WTC11 (cell line): ENCODE measurements around the gene CTNND2. TPM values are rescaled to one million over a fixed set of nuclear protein-coding genes. Genes with fewer than 3 reads are reported as not detected.

Experiments used
- ATAC-seq: fragments of 200-7000 bp; cut with Tn5 transposase; 2 replicates; pipeline ENCODE4 v1.10.0; 2021; ENCODE audit warnings: mild to moderate bottlenecking, moderate library complexity
- CTCF ChIA-PET: fragments of 300-600 bp; sonication (Branson Sonifier 250); formaldehyde crosslinking; loops from one replicate; lab custom pipeline; 2021; ENCODE audit warnings: antibody characterized with exemption; lab: Charles Lee
- POLR2A ChIA-PET: fragments of 350-600 bp; sonication (Branson Sonifier 250); formaldehyde crosslinking; loops from one replicate; lab custom pipeline; 2021; ENCODE audit warnings: antibody characterized with exemption; lab: Charles Lee
- DNase-seq: peaks from one replicate; pipeline ENCODE4 v3.0.0; 2021; ENCODE audit warnings: low spot score
- H3K27ac Mint-ChIP-seq: 2 replicates; pipeline ENCODE4 v1.8.0; 2021; ENCODE audit warnings: mixed read lengths
- H3K27me3 Mint-ChIP-seq: 2 replicates; pipeline ENCODE4 v1.8.0; 2021; ENCODE audit warnings: low read depth, mild to moderate bottlenecking, moderate library complexity, mixed read lengths
- H3K36me3 Mint-ChIP-seq: 2 replicates; pipeline ENCODE4 v1.8.0; 2021; ENCODE audit warnings: mixed read lengths
- H3K4me1 Mint-ChIP-seq: 2 replicates; pipeline ENCODE4 v1.8.0; 2022; ENCODE audit warnings: mixed read lengths
- H3K4me3 Mint-ChIP-seq: 2 replicates; pipeline ENCODE4 v1.8.0; 2021; ENCODE audit warnings: mild to moderate bottlenecking, moderate library complexity, mixed read lengths
- H3K9me3 Mint-ChIP-seq: 2 replicates; pipeline ENCODE4 v1.8.0; 2021; ENCODE audit warnings: mixed read lengths
- CREB1 ChIP-seq: sonication (generic); formaldehyde crosslinking; IDR thresholded peaks from 2 replicates; pipeline ENCODE4 v1.8.0; 2023; ENCODE audit warnings: mild to moderate bottlenecking, missing genetic modification reagents
- CREM ChIP-seq: sonication (generic); formaldehyde crosslinking; IDR thresholded peaks from 2 replicates; pipeline ENCODE4 v1.8.1; 2022; ENCODE audit warnings: mild to moderate bottlenecking, missing genetic modification reagents, moderate library complexity
- FOXK1 ChIP-seq: sonication (generic); formaldehyde crosslinking; IDR thresholded peaks from 2 replicates; pipeline ENCODE4 v1.8.0; 2022; ENCODE audit warnings: mild to moderate bottlenecking, moderate library complexity, missing genetic modification reagents
- GABPB1 ChIP-seq: sonication (generic); formaldehyde crosslinking; IDR thresholded peaks from 2 replicates; pipeline ENCODE4 v1.8.1; 2023; ENCODE audit warnings: mild to moderate bottlenecking, missing genetic modification reagents
- GRHL2 ChIP-seq: fragments of 250-450 bp; sonication (Bioruptor Pico); IDR thresholded peaks from 2 replicates; pipeline ENCODE4 v1.8.0; 2022; ENCODE audit warnings: mild to moderate bottlenecking, moderate library complexity; ENCODE audit not compliant: insufficient replicate concordance, severe bottlenecking
- GTF2I ChIP-seq: fragments of 250-450 bp; sonication (Bioruptor Pico); conservative IDR thresholded peaks from 2 replicates; pipeline ENCODE4 v1.4.0; 2021; ENCODE audit warnings: mild to moderate bottlenecking
- IRF2 ChIP-seq: sonication (generic); formaldehyde crosslinking; IDR thresholded peaks from 2 replicates; pipeline ENCODE4 v1.8.0; 2022; ENCODE audit warnings: low read depth, missing genetic modification reagents, borderline replicate concordance
- MYBL2 ChIP-seq: sonication (generic); formaldehyde crosslinking; IDR thresholded peaks from 2 replicates; pipeline ENCODE4 v1.8.1; 2023; ENCODE audit warnings: mild to moderate bottlenecking, moderate library complexity, missing genetic modification reagents
- NFATC4 ChIP-seq: fragments of 250-450 bp; sonication (Bioruptor Pico); IDR thresholded peaks from 2 replicates; pipeline ENCODE4 v1.9.0; 2021; ENCODE audit warnings: mild to moderate bottlenecking
- NFE2L1 ChIP-seq: sonication (generic); formaldehyde crosslinking; IDR thresholded peaks from 2 replicates; pipeline ENCODE4 v1.8.1; 2023; ENCODE audit warnings: missing genetic modification reagents
- NFYB ChIP-seq: sonication (generic); formaldehyde crosslinking; conservative IDR thresholded peaks from 2 replicates; pipeline ENCODE4 v1.8.0; 2022; ENCODE audit warnings: low read depth, missing genetic modification reagents
- NR2C2 ChIP-seq: sonication (generic); formaldehyde crosslinking; IDR thresholded peaks from 2 replicates; pipeline ENCODE4 v1.8.0; 2022; ENCODE audit warnings: mild to moderate bottlenecking, missing genetic modification reagents
- RORB ChIP-seq: fragments of 250-450 bp; sonication (Bioruptor Pico); IDR thresholded peaks from 2 replicates; pipeline ENCODE4 v1.9.0; 2021; ENCODE audit warnings: mild to moderate bottlenecking
- TCF7 ChIP-seq: sonication (generic); formaldehyde crosslinking; IDR thresholded peaks from 2 replicates; pipeline ENCODE4 v1.8.0; 2022; ENCODE audit warnings: mild to moderate bottlenecking, low read depth, missing genetic modification reagents, moderate library complexity
- TEAD1 ChIP-seq: sonication (generic); formaldehyde crosslinking; IDR thresholded peaks from 2 replicates; pipeline ENCODE4 v1.8.0; 2022; ENCODE audit warnings: mild to moderate bottlenecking, missing genetic modification reagents
- TEAD4 ChIP-seq: sonication (generic); formaldehyde crosslinking; IDR thresholded peaks from 2 replicates; pipeline ENCODE4 v1.8.0; 2022; ENCODE audit warnings: mild to moderate bottlenecking, missing genetic modification reagents
- ZNF121 ChIP-seq: sonication (generic); formaldehyde crosslinking; IDR thresholded peaks from 2 replicates; pipeline ENCODE4 v1.8.0; 2023; ENCODE audit warnings: missing genetic modification reagents
- ZNF219 ChIP-seq: sonication (generic); formaldehyde crosslinking; IDR thresholded peaks from 2 replicates; pipeline ENCODE4 v1.8.0; 2023; ENCODE audit warnings: missing genetic modification reagents, mild to moderate bottlenecking, borderline replicate concordance
- ZNF232 ChIP-seq: sonication (generic); formaldehyde crosslinking; IDR thresholded peaks from 2 replicates; pipeline ENCODE4 v1.8.0; 2022; ENCODE audit warnings: mild to moderate bottlenecking, missing genetic modification reagents
- ZNF263 ChIP-seq: sonication (generic); formaldehyde crosslinking; IDR thresholded peaks from 2 replicates; pipeline ENCODE4 v1.8.1; 2022; ENCODE audit warnings: low read depth, mild to moderate bottlenecking, moderate library complexity, missing genetic modification reagents
- ZNF416 ChIP-seq: fragments of 250-450 bp; sonication (Bioruptor Pico); IDR thresholded peaks from 2 replicates; pipeline ENCODE4 v1.9.0; 2021; ENCODE audit warnings: mild to moderate bottlenecking, inconsistent platforms
- ZNF423 ChIP-seq: fragments of 250-450 bp; sonication (Bioruptor Pico); IDR thresholded peaks from 2 replicates; pipeline ENCODE4 v2.1.2; 2022; ENCODE audit warnings: mild to moderate bottlenecking, moderate library complexity
- total RNA-seq: library from RNA; stranded (reverse); gene quantifications from 3 replicates; pipeline ENCODE4 v1.2.3, GENCODE V29; 2021
- TF ChIP-seq, protein P1 (sequence below): fragments of 250-450 bp; sonication (Bioruptor Pico); IDR thresholded peaks from 2 replicates; pipeline ENCODE4 v1.9.0; 2021; ENCODE audit warnings: moderate library complexity, mild to moderate bottlenecking, inconsistent platforms, borderline replicate concordance
- TF ChIP-seq, protein P2 (sequence below): sonication (generic); formaldehyde crosslinking; IDR thresholded peaks from 2 replicates; pipeline ENCODE4 v1.8.1; 2023; ENCODE audit warnings: mild to moderate bottlenecking, missing genetic modification reagents, borderline replicate concordance
- TF ChIP-seq, protein P3 (sequence below): sonication (generic); formaldehyde crosslinking; IDR thresholded peaks from 2 replicates; pipeline ENCODE4 v1.8.1; 2023; ENCODE audit warnings: mild to moderate bottlenecking, missing genetic modification reagents
- TF ChIP-seq, protein P4 (sequence below): fragments of 250-450 bp; sonication (Bioruptor Pico); IDR thresholded peaks from 2 replicates; pipeline ENCODE4 v1.9.0; 2021; ENCODE audit warnings: mild to moderate bottlenecking
- TF ChIP-seq, protein P5 (sequence below): fragments of 250-450 bp; sonication (Bioruptor Pico); IDR thresholded peaks from 2 replicates; pipeline ENCODE4 v1.8.0; 2021; ENCODE audit warnings: mild to moderate bottlenecking

The CTNND2 gene
- total RNA-seq, 1 experiment from 2014 or later, result 11.9 TPM

DNA sequence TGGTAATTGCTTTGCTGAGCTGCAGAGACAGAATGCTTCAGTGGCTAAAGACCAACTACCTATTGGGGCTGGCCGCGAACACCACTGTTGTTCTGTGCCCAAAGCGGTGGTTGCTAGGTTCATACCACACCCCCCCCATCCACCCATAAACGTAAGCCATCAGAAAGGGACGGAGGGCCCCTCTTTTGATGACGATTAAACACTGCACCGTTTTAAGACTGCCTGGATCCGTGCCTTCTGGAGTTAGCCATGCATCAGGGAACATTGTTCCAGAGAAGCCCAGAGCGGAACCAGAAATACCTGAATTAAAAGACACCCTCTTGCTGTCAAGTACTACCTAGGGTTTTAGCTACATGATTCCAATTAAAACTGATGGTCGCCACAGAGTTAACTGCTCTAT lies 774.1 kb downstream of the CTNND2 start:
- no peak overlapping the region for H3K4me3 Mint-ChIP-seq
- H3K27ac Mint-ChIP-seq, result no peak overlapping the region
- H3K36me3 Mint-ChIP-seq, result no peaks in the 10 kb centered on the region
- TF ChIP-seq NFYB (CRISPR knock-in tag) (no peak), NFATC4 (CRISPR knock-in tag) (no peak), ZNF232 (no peak), GRHL2 (CRISPR knock-in tag) (no peak), RORB (CRISPR knock-in tag) (no peak), NFE2L1 (no peak), TEAD1 (CRISPR knock-in tag) (no peak), ZNF423 (CRISPR knock-in tag) (no peak), GABPB1 (no peak), ZNF416 (CRISPR knock-in tag) (no peak), CREB1 (no peak), TCF7 (CRISPR knock-in tag) (no peak), ZNF219 (CRISPR knock-in tag) (no peak), NR2C2 (CRISPR knock-in tag) (no peak), IRF2 (no peak), ZNF263 (CRISPR knock-in tag) (no peak), CREM (CRISPR knock-in tag) (no peak)
- TF ChIP-seq, protein P1, sequence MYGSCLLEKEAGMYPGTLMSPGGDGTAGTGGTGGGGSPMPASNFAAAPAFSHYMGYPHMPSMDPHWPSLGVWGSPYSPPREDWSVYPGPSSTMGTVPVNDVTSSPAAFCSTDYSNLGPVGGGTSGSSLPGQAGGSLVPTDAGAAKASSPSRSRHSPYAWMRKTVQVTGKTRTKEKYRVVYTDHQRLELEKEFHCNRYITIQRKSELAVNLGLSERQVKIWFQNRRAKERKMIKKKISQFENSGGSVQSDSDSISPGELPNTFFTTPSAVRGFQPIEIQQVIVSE, result no peak
- TF ChIP-seq, protein P2, sequence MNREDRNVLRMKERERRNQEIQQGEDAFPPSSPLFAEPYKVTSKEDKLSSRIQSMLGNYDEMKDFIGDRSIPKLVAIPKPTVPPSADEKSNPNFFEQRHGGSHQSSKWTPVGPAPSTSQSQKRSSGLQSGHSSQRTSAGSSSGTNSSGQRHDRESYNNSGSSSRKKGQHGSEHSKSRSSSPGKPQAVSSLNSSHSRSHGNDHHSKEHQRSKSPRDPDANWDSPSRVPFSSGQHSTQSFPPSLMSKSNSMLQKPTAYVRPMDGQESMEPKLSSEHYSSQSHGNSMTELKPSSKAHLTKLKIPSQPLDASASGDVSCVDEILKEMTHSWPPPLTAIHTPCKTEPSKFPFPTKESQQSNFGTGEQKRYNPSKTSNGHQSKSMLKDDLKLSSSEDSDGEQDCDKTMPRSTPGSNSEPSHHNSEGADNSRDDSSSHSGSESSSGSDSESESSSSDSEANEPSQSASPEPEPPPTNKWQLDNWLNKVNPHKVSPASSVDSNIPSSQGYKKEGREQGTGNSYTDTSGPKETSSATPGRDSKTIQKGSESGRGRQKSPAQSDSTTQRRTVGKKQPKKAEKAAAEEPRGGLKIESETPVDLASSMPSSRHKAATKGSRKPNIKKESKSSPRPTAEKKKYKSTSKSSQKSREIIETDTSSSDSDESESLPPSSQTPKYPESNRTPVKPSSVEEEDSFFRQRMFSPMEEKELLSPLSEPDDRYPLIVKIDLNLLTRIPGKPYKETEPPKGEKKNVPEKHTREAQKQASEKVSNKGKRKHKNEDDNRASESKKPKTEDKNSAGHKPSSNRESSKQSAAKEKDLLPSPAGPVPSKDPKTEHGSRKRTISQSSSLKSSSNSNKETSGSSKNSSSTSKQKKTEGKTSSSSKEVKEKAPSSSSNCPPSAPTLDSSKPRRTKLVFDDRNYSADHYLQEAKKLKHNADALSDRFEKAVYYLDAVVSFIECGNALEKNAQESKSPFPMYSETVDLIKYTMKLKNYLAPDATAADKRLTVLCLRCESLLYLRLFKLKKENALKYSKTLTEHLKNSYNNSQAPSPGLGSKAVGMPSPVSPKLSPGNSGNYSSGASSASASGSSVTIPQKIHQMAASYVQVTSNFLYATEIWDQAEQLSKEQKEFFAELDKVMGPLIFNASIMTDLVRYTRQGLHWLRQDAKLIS, result no peak
- TF ChIP-seq, protein P3, sequence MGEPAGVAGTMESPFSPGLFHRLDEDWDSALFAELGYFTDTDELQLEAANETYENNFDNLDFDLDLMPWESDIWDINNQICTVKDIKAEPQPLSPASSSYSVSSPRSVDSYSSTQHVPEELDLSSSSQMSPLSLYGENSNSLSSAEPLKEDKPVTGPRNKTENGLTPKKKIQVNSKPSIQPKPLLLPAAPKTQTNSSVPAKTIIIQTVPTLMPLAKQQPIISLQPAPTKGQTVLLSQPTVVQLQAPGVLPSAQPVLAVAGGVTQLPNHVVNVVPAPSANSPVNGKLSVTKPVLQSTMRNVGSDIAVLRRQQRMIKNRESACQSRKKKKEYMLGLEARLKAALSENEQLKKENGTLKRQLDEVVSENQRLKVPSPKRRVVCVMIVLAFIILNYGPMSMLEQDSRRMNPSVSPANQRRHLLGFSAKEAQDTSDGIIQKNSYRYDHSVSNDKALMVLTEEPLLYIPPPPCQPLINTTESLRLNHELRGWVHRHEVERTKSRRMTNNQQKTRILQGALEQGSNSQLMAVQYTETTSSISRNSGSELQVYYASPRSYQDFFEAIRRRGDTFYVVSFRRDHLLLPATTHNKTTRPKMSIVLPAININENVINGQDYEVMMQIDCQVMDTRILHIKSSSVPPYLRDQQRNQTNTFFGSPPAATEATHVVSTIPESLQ (CRISPR knock-in tag), result no peak
- no peaks in the 10 kb centered on the region for H3K27me3 Mint-ChIP-seq
- H3K4me1 Mint-ChIP-seq, result no peaks in the 10 kb centered on the region
- ATAC-seq, result no peak
- H3K9me3 Mint-ChIP-seq, result peaks cover 5% of the 10 kb centered on the region
- ChIA-PET CTCF (no interaction called here), POLR2A (no interaction called here)
- DNase-seq, result no peak

DNA sequence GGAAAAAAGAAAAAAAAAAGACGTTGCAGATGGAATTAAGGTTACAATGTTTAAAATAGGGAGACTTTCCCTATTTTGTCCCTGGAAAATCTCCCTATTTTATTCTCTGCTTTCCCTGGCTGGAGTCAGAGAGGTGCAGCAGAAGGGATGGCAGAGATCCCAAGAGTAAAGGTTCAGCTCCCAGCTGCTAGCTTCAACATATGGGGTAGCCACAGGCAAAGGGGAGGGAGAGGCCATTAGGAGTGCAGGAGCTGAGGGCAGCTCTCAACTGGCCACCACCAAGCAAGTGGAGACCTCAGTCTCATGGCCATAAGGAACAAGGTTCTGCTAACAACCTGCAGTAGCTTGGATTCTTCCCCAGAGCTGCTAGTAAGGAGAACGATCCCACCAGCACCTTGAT lies 776.2 kb downstream of the CTNND2 start:
- no peaks in the 10 kb centered on the region for H3K9me3 Mint-ChIP-seq
- ChIA-PET POLR2A (no interaction called here), CTCF (no interaction called here)
- no peak overlapping the region for H3K4me3 Mint-ChIP-seq
- no peak for DNase-seq
- H3K36me3 Mint-ChIP-seq, result no peaks in the 10 kb centered on the region
- H3K4me1 Mint-ChIP-seq, result no peaks in the 10 kb centered on the region
- H3K27ac Mint-ChIP-seq, result no peak overlapping the region; the same call in 1 of the 2 replicates
- TF ChIP-seq, protein P4, sequence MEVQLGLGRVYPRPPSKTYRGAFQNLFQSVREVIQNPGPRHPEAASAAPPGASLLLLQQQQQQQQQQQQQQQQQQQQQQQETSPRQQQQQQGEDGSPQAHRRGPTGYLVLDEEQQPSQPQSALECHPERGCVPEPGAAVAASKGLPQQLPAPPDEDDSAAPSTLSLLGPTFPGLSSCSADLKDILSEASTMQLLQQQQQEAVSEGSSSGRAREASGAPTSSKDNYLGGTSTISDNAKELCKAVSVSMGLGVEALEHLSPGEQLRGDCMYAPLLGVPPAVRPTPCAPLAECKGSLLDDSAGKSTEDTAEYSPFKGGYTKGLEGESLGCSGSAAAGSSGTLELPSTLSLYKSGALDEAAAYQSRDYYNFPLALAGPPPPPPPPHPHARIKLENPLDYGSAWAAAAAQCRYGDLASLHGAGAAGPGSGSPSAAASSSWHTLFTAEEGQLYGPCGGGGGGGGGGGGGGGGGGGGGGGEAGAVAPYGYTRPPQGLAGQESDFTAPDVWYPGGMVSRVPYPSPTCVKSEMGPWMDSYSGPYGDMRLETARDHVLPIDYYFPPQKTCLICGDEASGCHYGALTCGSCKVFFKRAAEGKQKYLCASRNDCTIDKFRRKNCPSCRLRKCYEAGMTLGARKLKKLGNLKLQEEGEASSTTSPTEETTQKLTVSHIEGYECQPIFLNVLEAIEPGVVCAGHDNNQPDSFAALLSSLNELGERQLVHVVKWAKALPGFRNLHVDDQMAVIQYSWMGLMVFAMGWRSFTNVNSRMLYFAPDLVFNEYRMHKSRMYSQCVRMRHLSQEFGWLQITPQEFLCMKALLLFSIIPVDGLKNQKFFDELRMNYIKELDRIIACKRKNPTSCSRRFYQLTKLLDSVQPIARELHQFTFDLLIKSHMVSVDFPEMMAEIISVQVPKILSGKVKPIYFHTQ (CRISPR knock-in tag), result no peak
- TF ChIP-seq TEAD4 (CRISPR knock-in tag) (no peak), GTF2I (CRISPR knock-in tag) (no peak), MYBL2 (CRISPR knock-in tag) (no peak), FOXK1 (no peak), ZNF121 (CRISPR knock-in tag) (no peak)
- TF ChIP-seq, protein P5, sequence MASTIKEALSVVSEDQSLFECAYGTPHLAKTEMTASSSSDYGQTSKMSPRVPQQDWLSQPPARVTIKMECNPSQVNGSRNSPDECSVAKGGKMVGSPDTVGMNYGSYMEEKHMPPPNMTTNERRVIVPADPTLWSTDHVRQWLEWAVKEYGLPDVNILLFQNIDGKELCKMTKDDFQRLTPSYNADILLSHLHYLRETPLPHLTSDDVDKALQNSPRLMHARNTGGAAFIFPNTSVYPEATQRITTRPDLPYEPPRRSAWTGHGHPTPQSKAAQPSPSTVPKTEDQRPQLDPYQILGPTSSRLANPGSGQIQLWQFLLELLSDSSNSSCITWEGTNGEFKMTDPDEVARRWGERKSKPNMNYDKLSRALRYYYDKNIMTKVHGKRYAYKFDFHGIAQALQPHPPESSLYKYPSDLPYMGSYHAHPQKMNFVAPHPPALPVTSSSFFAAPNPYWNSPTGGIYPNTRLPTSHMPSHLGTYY (CRISPR knock-in tag), result no peak
- TF ChIP-seq, all 79 proteins: peak for 0
- no peaks in the 10 kb centered on the region for H3K27me3 Mint-ChIP-seq
- ATAC-seq, result no peak
